A673 (cell line): ENCODE results near the gene PAX7.

ENCODE experiments used
- EZH2 ChIP-seq: fragments of 200-600 bp; sonication (generic); IDR thresholded peaks from 2 replicates; pipeline ENCODE4 v1.6.1; 2017; ENCODE audit warnings: borderline replicate concordance, low read depth, mild to moderate bottlenecking, mixed read lengths, antibody characterized with exemption, low read length; ENCODE audit not compliant: poor library complexity, severe bottlenecking
- TF ChIP-seq, protein P1 (sequence below): fragments of 300-800, 200-600 bp; sonication (generic); conservative IDR thresholded peaks from 2 replicates; pipeline ENCODE4 v1.5.1; 2017; ENCODE audit warnings: low read depth, mild to moderate bottlenecking, antibody characterized with exemption, low read length, moderate library complexity, mixed read lengths

DNA sequence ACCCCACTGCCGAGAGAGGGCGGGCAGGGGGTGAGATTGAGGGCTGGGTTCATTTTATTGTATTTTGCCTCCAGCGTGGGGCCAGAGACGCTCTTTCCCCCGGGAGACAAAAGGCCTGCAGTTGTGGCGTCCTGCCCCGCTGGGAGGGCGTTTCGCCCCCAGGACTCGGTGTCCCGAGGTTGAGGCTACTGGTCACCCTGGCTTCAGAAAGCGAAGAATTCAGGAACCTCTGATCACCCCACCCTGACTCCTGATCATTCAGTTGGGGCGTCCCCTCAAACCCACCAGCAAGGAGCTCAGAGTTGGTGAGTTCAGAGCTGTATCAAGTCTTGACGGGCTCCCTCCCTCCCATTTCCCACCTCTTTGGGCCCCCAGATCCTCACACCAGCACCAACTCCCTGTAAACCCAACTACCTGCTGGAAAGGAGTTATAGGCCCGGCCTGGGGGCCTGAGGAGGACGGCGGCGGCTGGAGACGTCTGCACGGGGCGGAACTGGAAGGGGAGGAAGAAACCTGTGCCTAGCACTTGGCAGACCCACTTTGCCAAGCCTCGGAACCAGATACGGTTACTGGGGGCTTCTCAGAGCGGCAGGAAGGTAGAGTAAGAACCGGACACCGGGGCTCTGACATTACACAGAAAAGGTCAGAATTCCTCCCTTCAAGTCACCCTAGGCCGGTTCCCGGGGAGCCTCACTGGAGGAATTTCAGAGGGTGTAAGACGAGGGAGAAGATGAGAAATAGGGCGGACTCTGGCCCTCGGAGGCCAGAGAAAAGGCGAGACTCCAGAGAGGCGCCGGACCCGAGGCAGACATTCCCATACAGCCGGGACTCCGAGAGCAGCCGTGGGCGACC lies 761 bp upstream of the PAX7 start:
- TF ChIP-seq, protein P1, sequence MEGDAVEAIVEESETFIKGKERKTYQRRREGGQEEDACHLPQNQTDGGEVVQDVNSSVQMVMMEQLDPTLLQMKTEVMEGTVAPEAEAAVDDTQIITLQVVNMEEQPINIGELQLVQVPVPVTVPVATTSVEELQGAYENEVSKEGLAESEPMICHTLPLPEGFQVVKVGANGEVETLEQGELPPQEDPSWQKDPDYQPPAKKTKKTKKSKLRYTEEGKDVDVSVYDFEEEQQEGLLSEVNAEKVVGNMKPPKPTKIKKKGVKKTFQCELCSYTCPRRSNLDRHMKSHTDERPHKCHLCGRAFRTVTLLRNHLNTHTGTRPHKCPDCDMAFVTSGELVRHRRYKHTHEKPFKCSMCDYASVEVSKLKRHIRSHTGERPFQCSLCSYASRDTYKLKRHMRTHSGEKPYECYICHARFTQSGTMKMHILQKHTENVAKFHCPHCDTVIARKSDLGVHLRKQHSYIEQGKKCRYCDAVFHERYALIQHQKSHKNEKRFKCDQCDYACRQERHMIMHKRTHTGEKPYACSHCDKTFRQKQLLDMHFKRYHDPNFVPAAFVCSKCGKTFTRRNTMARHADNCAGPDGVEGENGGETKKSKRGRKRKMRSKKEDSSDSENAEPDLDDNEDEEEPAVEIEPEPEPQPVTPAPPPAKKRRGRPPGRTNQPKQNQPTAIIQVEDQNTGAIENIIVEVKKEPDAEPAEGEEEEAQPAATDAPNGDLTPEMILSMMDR: no peak
- no peak for TF ChIP-seq EZH2
